Neural cell (in vitro differentiated cells): ENCODE results near the gene TPGS1. TPM values are rescaled to one million over a fixed set of nuclear protein-coding genes. Genes with fewer than 3 reads are reported as not detected.

Experiments
- H2AFZ ChIP-seq: fragments of 200-600, 300-800 bp; sonication (generic), shearing (Covaris generic); 2 replicates; pipeline ENCODE4 v1.6.0; 2014; ENCODE audit warnings: low read depth, mild to moderate bottlenecking, antibody characterized with exemption, low read length, moderate library complexity
- H3F3A ChIP-seq: fragments of 200-600 bp; shearing (Covaris generic); 2 replicates; pipeline ENCODE4 v1.6.1; 2016; ENCODE audit warnings: mild to moderate bottlenecking, moderate library complexity, mixed read lengths, antibody characterized with exemption, low read length; ENCODE audit not compliant: insufficient read depth, poor library complexity, severe bottlenecking
- H3K27ac ChIP-seq: fragments of 200-600, 300-800 bp; sonication (generic), shearing (Covaris generic); 2 replicates; pipeline ENCODE4 v1.5.1; 2014; ENCODE audit warnings: mild to moderate bottlenecking, low read length, moderate library complexity
- H3K27me3 ChIP-seq: fragments of 300-800, 200-600 bp; sonication (generic), shearing (Covaris generic); 2 replicates; pipeline ENCODE4 v1.6.0; 2014; ENCODE audit warnings: mild to moderate bottlenecking, low read depth, low read length, moderate library complexity; ENCODE audit not compliant: insufficient read depth
- H3K36me3 ChIP-seq: fragments of 300-800, 200-600 bp; sonication (generic), shearing (Covaris generic); 2 replicates; pipeline ENCODE4 v1.5.1; 2014; ENCODE audit warnings: mild to moderate bottlenecking, antibody characterized with exemption, low read length, moderate library complexity; ENCODE audit not compliant: insufficient read depth
- H3K4me2 ChIP-seq: fragments of 300-800, 200-600 bp; sonication (generic), shearing (Covaris generic); 2 replicates; pipeline ENCODE4 v1.6.0; 2014; ENCODE audit warnings: mild to moderate bottlenecking, low read length
- H3K4me3 ChIP-seq: fragments of 300-800, 200-600 bp; sonication (generic), shearing (Covaris generic); 2 replicates; pipeline ENCODE4 v1.5.1; 2014; ENCODE audit warnings: mild to moderate bottlenecking, low read length, moderate library complexity
- H3K79me2 ChIP-seq: fragments of 200-600 bp; shearing (Covaris generic); replicated peaks from 2 replicates; pipeline ENCODE4 v1.6.0; 2014; ENCODE audit warnings: mild to moderate bottlenecking, low read length, moderate library complexity; ENCODE audit not compliant: insufficient read depth
- H3K9ac ChIP-seq: fragments of 300-800, 200-600 bp; sonication (generic), shearing (Covaris generic); 2 replicates; pipeline ENCODE4 v1.6.1; 2016; ENCODE audit warnings: mild to moderate bottlenecking, low read length, mixed read lengths
- H3K9me2 ChIP-seq: fragments of 200-600 bp; shearing (Covaris generic); 2 replicates; pipeline ENCODE4 v1.6.1; 2016; ENCODE audit warnings: mild to moderate bottlenecking, low read length, mixed read lengths; ENCODE audit not compliant: insufficient read depth
- H3K9me3 ChIP-seq: fragments of 200-600, 300-800 bp; sonication (generic), shearing (Covaris generic); 2 replicates; pipeline ENCODE4 v1.6.1; 2016; ENCODE audit warnings: mild to moderate bottlenecking, mixed run types, low read length, moderate library complexity, mixed read lengths
- H4K20me1 ChIP-seq: fragments of 200-600 bp; shearing (Covaris generic); 2 replicates; pipeline ENCODE4 v1.6.1; 2016; ENCODE audit warnings: mild to moderate bottlenecking, mixed run types; ENCODE audit not compliant: insufficient read depth
- EP300 ChIP-seq: fragments of 450-650 bp; conservative IDR thresholded peaks from 2 replicates; pipeline ENCODE4 v1.6.1; 2014; ENCODE audit warnings: antibody characterized with exemption, mild to moderate bottlenecking, moderate library complexity; ENCODE audit not compliant: poor library complexity, severe bottlenecking
- EZH2 ChIP-seq: fragments of 200-600, 300-800 bp; shearing (Covaris generic), sonication (generic); IDR thresholded peaks from 2 replicates; pipeline ENCODE4 v1.6.1; 2014; ENCODE audit warnings: antibody characterized with exemption, low read length, borderline replicate concordance, mild to moderate bottlenecking; ENCODE audit not compliant: insufficient read depth, poor library complexity, severe bottlenecking
- MXI1 ChIP-seq: fragments of 450-650 bp; conservative IDR thresholded peaks from 2 replicates; pipeline ENCODE4 v1.6.1; 2014; ENCODE audit warnings: antibody characterized with exemption, mild to moderate bottlenecking; ENCODE audit not compliant: poor library complexity, severe bottlenecking
- POLR2AphosphoS5 ChIP-seq: IDR thresholded peaks from 2 replicates; pipeline ENCODE4 v1.6.1; 2012
- RAD21 ChIP-seq: fragments of 450-650 bp; conservative IDR thresholded peaks from 2 replicates; pipeline ENCODE4 v1.6.1; 2014; ENCODE audit warnings: antibody characterized with exemption, mild to moderate bottlenecking, moderate library complexity
- SMC3 ChIP-seq: fragments of 450-650 bp; conservative IDR thresholded peaks from 2 replicates; pipeline ENCODE4 v1.6.1; 2014; ENCODE audit warnings: antibody characterized with exemption, mild to moderate bottlenecking, moderate library complexity; ENCODE audit not compliant: poor library complexity
- TAF1 ChIP-seq: IDR thresholded peaks from 2 replicates; pipeline ENCODE4 v1.6.1; 2012; ENCODE audit warnings: low read depth
- polyA plus RNA-seq: library from polyadenylated mRNA; depleted of rRNA; stranded (reverse); fragments of >200 nt; gene quantifications from 2 replicates; pipeline ENCODE4 v1.2.3, GENCODE V29; 2014
- TF ChIP-seq, protein P1 (sequence below): IDR thresholded peaks from 2 replicates; pipeline ENCODE4 v1.6.1; 2012; ENCODE audit warnings: borderline replicate concordance
- TF ChIP-seq, protein P2 (sequence below): fragments of 450-650 bp; IDR thresholded peaks from 2 replicates; pipeline ENCODE4 v1.5.1; 2014; ENCODE audit warnings: antibody characterized with exemption, mild to moderate bottlenecking, moderate library complexity; ENCODE audit not compliant: poor library complexity, severe bottlenecking

TPGS1 gene
- polyA plus RNA-seq, 1 donor from 2014 or later = 79.6 TPM

DNA sequence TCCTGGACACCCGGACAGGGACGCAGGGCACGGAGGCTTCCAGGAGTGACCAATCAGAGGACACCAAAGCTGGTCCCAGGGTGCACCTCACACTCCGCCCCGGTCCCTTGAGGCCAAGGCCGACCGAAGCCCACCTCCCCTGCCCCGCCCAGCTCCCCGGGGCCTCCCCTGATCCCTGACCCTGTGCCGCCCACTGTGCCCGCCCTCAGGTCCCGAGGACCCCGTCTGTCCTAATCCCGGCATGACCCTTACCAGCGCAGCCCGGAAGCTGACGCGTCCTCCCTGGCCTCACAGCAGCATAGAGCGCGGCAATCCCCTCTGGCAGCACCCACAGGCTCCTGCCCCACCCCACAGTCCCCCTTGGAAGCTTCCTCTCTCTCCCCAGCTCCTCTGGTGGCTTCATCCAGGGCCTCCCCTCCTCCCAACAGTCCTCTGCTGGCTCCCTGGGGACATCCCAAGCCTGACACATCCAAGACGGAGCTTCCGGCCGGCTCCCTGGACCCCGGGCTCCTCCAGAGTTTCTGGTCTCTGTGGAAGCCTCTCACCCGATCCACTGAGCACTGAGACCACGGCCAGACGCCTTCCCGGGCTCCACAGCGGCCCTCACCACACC is 16.9 kb downstream of the TPGS1 start:
- H3K27me3 ChIP-seq = no peaks in the 10 kb centered on the region
- H3K36me3 ChIP-seq = no peaks in the 10 kb centered on the region
- no peak overlapping the region for H3K4me2 ChIP-seq
- H3K9me3 ChIP-seq = no peaks in the 10 kb centered on the region
- no peaks in the 10 kb centered on the region for H3K79me2 ChIP-seq
- H4K20me1 ChIP-seq = no peaks in the 10 kb centered on the region
- H3K9ac ChIP-seq = no peak overlapping the region
- no peak overlapping the region for H3K27ac ChIP-seq
- TF ChIP-seq, protein P1, sequence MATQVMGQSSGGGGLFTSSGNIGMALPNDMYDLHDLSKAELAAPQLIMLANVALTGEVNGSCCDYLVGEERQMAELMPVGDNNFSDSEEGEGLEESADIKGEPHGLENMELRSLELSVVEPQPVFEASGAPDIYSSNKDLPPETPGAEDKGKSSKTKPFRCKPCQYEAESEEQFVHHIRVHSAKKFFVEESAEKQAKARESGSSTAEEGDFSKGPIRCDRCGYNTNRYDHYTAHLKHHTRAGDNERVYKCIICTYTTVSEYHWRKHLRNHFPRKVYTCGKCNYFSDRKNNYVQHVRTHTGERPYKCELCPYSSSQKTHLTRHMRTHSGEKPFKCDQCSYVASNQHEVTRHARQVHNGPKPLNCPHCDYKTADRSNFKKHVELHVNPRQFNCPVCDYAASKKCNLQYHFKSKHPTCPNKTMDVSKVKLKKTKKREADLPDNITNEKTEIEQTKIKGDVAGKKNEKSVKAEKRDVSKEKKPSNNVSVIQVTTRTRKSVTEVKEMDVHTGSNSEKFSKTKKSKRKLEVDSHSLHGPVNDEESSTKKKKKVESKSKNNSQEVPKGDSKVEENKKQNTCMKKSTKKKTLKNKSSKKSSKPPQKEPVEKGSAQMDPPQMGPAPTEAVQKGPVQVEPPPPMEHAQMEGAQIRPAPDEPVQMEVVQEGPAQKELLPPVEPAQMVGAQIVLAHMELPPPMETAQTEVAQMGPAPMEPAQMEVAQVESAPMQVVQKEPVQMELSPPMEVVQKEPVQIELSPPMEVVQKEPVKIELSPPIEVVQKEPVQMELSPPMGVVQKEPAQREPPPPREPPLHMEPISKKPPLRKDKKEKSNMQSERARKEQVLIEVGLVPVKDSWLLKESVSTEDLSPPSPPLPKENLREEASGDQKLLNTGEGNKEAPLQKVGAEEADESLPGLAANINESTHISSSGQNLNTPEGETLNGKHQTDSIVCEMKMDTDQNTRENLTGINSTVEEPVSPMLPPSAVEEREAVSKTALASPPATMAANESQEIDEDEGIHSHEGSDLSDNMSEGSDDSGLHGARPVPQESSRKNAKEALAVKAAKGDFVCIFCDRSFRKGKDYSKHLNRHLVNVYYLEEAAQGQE = no peak
- TF ChIP-seq RAD21 = no peak
- no peak for TF ChIP-seq SMC3
- no peaks in the 10 kb centered on the region for H3F3A ChIP-seq
- no peaks in the 10 kb centered on the region for H3K9me2 ChIP-seq
- no peak overlapping the region for H3K4me3 ChIP-seq
- H2AFZ ChIP-seq = no peak overlapping the region

DNA sequence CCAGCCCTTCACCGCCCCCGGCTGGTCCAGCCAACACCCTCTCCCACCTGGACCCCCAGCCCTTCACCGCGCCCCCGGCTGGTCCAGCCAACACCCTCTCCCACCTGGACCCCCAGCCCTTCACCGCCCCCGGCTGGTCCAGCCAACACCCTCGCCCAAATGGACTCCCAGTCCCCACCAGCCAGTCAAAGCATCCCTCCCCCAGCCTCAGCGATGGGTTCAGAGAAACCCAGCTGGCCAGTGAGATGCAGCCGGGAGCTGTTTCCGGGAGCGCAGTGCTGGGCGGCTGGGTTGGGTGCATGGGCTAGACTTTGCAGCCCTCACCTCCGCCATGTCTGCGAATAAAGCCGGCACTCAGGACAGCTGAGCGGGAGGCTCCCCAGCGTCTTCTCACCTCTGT is 17.7 kb downstream of the TPGS1 start:
- Histone ChIP-seq H3K36me3 (no peaks in the 10 kb centered on the region), H3K27ac (no peak overlapping the region), H4K20me1 (no peaks in the 10 kb centered on the region), H3K4me2 (no peak overlapping the region), H3K79me2 (no peaks in the 10 kb centered on the region), H2AFZ (no peak overlapping the region), H3K4me3 (no peak overlapping the region), H3K27me3 (no peaks in the 10 kb centered on the region), H3F3A (no peaks in the 10 kb centered on the region), H3K9me3 (no peaks in the 10 kb centered on the region), H3K9me2 (no peaks in the 10 kb centered on the region), H3K9ac (no peak overlapping the region)
- TF ChIP-seq, protein P1 = no peak
- TF ChIP-seq EZH2 (no peak), SMC3 (no peak), RAD21 (no peak), MXI1 (no peak), POLR2AphosphoS5 (no peak), TAF1 (no peak), EP300 (no peak)
- TF ChIP-seq, protein P2, sequence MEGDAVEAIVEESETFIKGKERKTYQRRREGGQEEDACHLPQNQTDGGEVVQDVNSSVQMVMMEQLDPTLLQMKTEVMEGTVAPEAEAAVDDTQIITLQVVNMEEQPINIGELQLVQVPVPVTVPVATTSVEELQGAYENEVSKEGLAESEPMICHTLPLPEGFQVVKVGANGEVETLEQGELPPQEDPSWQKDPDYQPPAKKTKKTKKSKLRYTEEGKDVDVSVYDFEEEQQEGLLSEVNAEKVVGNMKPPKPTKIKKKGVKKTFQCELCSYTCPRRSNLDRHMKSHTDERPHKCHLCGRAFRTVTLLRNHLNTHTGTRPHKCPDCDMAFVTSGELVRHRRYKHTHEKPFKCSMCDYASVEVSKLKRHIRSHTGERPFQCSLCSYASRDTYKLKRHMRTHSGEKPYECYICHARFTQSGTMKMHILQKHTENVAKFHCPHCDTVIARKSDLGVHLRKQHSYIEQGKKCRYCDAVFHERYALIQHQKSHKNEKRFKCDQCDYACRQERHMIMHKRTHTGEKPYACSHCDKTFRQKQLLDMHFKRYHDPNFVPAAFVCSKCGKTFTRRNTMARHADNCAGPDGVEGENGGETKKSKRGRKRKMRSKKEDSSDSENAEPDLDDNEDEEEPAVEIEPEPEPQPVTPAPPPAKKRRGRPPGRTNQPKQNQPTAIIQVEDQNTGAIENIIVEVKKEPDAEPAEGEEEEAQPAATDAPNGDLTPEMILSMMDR = no peak
